ENCODE measurements around the gene CIZ1.

DNA sequence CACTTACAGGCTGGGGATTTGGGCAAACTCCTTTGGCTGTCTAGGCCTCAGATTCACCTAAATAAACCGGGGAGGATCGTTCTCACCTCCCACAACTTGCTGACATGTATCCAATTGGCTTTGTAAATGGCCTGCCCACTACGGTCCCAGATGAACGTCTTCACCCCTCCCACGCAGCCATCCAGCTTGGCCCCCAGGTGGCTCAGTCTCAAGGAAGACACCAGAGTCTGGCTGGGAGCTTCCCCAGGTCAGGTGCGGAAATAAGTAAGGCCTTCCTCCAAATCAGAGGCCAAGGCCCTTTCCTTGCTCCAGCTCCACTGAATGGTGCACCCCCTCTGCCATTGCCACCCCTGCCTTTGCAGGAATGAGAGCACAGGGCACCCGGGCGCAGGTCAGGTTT is 11.4 kb downstream of the CIZ1 start:
- no peak for TF ChIP-seq POLR2AphosphoS5 (IDR thresholded peaks at IDR 0.05; ENCODE audit: low read depth, low read length)
- TF ChIP-seq TAF1 (IDR thresholded peaks at IDR 0.05; ENCODE audit: borderline replicate concordance, insufficient read depth, low read length): no peak
- no peak for TF ChIP-seq FOXP2 (optimal IDR thresholded peaks at IDR 0.05; ENCODE audit: borderline replicate concordance, extremely low read depth, extremely low read length, insufficient read depth)
- TF ChIP-seq, protein P1, sequence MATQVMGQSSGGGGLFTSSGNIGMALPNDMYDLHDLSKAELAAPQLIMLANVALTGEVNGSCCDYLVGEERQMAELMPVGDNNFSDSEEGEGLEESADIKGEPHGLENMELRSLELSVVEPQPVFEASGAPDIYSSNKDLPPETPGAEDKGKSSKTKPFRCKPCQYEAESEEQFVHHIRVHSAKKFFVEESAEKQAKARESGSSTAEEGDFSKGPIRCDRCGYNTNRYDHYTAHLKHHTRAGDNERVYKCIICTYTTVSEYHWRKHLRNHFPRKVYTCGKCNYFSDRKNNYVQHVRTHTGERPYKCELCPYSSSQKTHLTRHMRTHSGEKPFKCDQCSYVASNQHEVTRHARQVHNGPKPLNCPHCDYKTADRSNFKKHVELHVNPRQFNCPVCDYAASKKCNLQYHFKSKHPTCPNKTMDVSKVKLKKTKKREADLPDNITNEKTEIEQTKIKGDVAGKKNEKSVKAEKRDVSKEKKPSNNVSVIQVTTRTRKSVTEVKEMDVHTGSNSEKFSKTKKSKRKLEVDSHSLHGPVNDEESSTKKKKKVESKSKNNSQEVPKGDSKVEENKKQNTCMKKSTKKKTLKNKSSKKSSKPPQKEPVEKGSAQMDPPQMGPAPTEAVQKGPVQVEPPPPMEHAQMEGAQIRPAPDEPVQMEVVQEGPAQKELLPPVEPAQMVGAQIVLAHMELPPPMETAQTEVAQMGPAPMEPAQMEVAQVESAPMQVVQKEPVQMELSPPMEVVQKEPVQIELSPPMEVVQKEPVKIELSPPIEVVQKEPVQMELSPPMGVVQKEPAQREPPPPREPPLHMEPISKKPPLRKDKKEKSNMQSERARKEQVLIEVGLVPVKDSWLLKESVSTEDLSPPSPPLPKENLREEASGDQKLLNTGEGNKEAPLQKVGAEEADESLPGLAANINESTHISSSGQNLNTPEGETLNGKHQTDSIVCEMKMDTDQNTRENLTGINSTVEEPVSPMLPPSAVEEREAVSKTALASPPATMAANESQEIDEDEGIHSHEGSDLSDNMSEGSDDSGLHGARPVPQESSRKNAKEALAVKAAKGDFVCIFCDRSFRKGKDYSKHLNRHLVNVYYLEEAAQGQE (IDR thresholded peaks at IDR 0.05; ENCODE audit: insufficient read depth in 1 of 2, low read depth in 2 of 2, low read length in 2 of 2): no peak
- TF ChIP-seq SIN3A (IDR thresholded peaks at IDR 0.05; ENCODE audit: borderline replicate concordance, insufficient read depth, low read length): no peak

Data from PFSK-1 (cell line).